GM12874 (cell line): ENCODE results near the gene HOXA5.

Experiments used
- CTCF ChIP-seq: IDR thresholded peaks from 2 replicates; pipeline ENCODE4 v1.5.1; 2011; ENCODE audit warnings: low read depth, mild to moderate bottlenecking, control low read depth, low read length, moderate library complexity; ENCODE audit not compliant: insufficient read depth

HOXA5 gene

GRCh38 chr7:27158436-27159265 is 15.2 kb upstream of the HOXA5 start:
- TF ChIP-seq CTCF: no peak

GRCh38 chr7:27157702-27158431 is 14.4 kb upstream of the HOXA5 start:
- no peak for TF ChIP-seq CTCF

GRCh38 chr7:27156916-27157701 is 13.6 kb upstream of the HOXA5 start:
- TF ChIP-seq CTCF: no peak

- TF ChIP-seq CTCF: no peak
Measured at GRCh38 chr7:27156508-27156898, 13.0 kb upstream of the HOXA5 start, which contains the start of gene HOXA7. Gene HOXA7 (minus strand): TSS chr7:27156675. CDS start chr7:27156545, 130 bp downstream.

- TF ChIP-seq CTCF: no peak
Measured at GRCh38 chr7:27155816-27156507, 12.5 kb upstream of the HOXA5 start.

- no peak for TF ChIP-seq CTCF
Measured at GRCh38 chr7:27154901-27155815, 11.7 kb upstream of the HOXA5 start.
